Loucy (cell line): ENCODE results near the gene ZFR.

Experiments
- CTCF ChIP-seq: fragments of 200-600 bp; sonication (generic); conservative IDR thresholded peaks from 2 replicates; pipeline ENCODE4 v1.5.1; 2014; ENCODE audit warnings: mild to moderate bottlenecking, antibody characterized with exemption, low read length
- EZH2phosphoT487 ChIP-seq: fragments of 200-600 bp; IDR thresholded peaks from 2 replicates; pipeline ENCODE4 v1.6.1; 2018; ENCODE audit warnings: antibody characterized with exemption, mild to moderate bottlenecking, moderate library complexity, borderline replicate concordance

GRCh38 chr5:32325616-32326015 is 118.9 kb downstream of the ZFR start:
- TF ChIP-seq EZH2phosphoT487 (no peak), CTCF (no peak)
